Measurements from ENCODE around the gene KITLG.

KITLG gene

DNA sequence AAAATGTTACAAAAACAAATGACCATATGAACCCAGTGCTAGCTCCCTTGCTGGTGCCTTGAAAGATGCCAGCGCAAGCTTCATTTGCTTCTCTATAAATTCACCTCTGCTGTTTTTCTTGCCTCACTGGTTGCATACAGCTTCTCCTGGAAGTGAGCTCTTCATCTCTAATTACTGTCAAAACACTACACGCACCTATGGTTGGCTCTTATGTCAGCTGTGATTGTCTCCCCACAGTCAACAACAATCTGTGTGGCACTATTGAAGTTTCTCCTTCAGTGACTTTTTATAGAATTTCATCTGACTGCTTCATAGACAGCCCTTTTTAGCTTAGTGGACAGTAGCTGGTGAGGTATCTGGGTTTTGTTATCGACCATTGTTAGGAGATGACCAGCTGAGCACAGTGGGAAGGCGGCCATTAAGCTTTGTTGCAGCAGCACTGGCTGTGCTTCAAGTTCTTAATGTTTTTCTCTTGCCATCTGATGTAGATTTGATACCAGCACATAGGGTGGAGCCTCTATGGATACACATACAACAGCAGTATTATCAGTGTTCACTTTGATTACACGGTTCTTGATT lies 131.8 kb downstream of the KITLG start:
- TF ChIP-seq TEAD4 (IDR thresholded peaks at IDR 0.05): no peak
- TF ChIP-seq RAD21 (IDR thresholded peaks at IDR 0.05; ENCODE audit: low read depth): no peak
- TF ChIP-seq TAF1 (IDR thresholded peaks at IDR 0.05; ENCODE audit: low read depth): no peak
- no peak for TF ChIP-seq TCF12 (IDR thresholded peaks at IDR 0.05; ENCODE audit: low read depth)
- TF ChIP-seq, protein P1, sequence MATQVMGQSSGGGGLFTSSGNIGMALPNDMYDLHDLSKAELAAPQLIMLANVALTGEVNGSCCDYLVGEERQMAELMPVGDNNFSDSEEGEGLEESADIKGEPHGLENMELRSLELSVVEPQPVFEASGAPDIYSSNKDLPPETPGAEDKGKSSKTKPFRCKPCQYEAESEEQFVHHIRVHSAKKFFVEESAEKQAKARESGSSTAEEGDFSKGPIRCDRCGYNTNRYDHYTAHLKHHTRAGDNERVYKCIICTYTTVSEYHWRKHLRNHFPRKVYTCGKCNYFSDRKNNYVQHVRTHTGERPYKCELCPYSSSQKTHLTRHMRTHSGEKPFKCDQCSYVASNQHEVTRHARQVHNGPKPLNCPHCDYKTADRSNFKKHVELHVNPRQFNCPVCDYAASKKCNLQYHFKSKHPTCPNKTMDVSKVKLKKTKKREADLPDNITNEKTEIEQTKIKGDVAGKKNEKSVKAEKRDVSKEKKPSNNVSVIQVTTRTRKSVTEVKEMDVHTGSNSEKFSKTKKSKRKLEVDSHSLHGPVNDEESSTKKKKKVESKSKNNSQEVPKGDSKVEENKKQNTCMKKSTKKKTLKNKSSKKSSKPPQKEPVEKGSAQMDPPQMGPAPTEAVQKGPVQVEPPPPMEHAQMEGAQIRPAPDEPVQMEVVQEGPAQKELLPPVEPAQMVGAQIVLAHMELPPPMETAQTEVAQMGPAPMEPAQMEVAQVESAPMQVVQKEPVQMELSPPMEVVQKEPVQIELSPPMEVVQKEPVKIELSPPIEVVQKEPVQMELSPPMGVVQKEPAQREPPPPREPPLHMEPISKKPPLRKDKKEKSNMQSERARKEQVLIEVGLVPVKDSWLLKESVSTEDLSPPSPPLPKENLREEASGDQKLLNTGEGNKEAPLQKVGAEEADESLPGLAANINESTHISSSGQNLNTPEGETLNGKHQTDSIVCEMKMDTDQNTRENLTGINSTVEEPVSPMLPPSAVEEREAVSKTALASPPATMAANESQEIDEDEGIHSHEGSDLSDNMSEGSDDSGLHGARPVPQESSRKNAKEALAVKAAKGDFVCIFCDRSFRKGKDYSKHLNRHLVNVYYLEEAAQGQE (IDR thresholded peaks at IDR 0.05; ENCODE audit: low read depth): no peak
- no peak for TF ChIP-seq NFIC (IDR thresholded peaks at IDR 0.05)
- TF ChIP-seq ZBTB7A (IDR thresholded peaks at IDR 0.05; ENCODE audit: low read depth): no peak
- TF ChIP-seq EGR1 (IDR thresholded peaks at IDR 0.05): no peak
- no peak for TF ChIP-seq CEBPB (IDR thresholded peaks at IDR 0.05)
- TF ChIP-seq, protein P2, sequence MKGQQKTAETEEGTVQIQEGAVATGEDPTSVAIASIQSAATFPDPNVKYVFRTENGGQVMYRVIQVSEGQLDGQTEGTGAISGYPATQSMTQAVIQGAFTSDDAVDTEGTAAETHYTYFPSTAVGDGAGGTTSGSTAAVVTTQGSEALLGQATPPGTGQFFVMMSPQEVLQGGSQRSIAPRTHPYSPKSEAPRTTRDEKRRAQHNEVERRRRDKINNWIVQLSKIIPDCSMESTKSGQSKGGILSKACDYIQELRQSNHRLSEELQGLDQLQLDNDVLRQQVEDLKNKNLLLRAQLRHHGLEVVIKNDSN (IDR thresholded peaks at IDR 0.05): no peak
- TF ChIP-seq CREB1 (IDR thresholded peaks at IDR 0.05; ENCODE audit: low read depth): no peak
- TF ChIP-seq FOXM1 (IDR thresholded peaks at IDR 0.05; ENCODE audit: borderline replicate concordance, low read depth): no peak
- TF ChIP-seq, protein P3, sequence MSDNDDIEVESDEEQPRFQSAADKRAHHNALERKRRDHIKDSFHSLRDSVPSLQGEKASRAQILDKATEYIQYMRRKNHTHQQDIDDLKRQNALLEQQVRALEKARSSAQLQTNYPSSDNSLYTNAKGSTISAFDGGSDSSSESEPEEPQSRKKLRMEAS (IDR thresholded peaks at IDR 0.05): no peak
- TF ChIP-seq YY1 (IDR thresholded peaks at IDR 0.05; ENCODE audit: low read depth): no peak
- no peak for TF ChIP-seq EP300 (IDR thresholded peaks at IDR 0.05; ENCODE audit: borderline replicate concordance)

DNA sequence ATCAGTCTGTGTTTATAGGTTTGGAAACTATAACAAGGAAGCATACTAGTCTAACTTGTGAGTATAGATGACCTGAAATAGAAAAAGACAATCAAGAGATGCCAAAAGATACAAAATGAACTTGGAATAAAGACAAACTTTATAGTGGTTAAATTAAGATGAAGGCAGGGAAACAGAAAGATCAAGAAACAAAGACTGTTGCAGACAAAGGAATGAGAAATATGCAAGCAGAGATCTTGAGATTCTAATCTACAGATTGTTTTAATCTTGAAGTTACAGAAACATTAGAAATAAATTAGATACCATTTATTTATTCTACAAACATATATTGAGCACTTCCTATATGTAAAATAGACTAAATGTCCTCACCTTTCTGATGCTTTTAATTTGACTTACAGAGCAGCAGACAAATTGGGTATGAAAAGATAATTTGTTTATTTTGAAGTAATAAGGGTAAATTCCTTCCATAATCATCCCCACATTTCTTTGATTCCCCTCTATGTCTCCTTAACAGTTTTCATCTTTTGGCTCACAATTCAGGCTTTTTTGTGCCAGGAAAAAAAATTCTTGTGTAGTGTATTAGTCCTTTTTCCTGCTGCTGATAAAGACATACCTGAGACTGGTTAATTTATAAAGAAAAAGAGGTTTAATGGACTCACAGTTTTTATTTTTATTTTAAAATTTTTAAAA lies 134.4 kb downstream of the KITLG start:
- TF ChIP-seq TCF12 (IDR thresholded peaks at IDR 0.05; ENCODE audit: low read depth) (no peak), NFIC (IDR thresholded peaks at IDR 0.05) (no peak), CEBPB (IDR thresholded peaks at IDR 0.05) (no peak)

DNA sequence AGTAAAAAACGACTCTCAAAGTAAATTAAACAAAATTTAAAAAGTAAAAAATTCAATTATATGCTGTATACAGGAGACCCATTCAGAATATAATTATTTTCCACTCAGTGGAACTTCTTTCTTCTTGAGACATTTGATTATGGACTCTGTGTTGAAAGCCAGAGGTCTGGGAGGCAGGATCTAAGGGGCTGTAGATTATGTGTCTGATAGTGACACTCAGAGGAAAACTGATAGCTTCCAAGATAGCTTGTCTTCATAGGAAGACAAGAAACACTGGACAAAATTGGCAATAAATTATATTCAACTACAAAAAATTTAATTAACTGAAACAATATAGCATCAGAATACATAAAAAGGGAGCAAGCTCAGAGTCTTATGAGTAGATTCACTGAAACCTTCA lies 135.8 kb downstream of the KITLG start:
- TF ChIP-seq TEAD4 (IDR thresholded peaks at IDR 0.05): no peak
- TF ChIP-seq EP300 (IDR thresholded peaks at IDR 0.05; ENCODE audit: borderline replicate concordance): no peak
- TF ChIP-seq, protein P1 (IDR thresholded peaks at IDR 0.05; ENCODE audit: low read depth): no peak
- no peak for TF ChIP-seq CREB1 (IDR thresholded peaks at IDR 0.05; ENCODE audit: low read depth)
- TF ChIP-seq, protein P3 (IDR thresholded peaks at IDR 0.05): no peak
- TF ChIP-seq CEBPB (IDR thresholded peaks at IDR 0.05): no peak

All from Ishikawa (cell line).